DOHH2 (cell line): ENCODE data around the gene KAT6B.

ENCODE experiments used
- H3F3A ChIP-seq: fragments of 200-600 bp; sonication (generic), shearing (Covaris generic); 2 replicates; pipeline ENCODE4 v1.6.0; 2016; ENCODE audit warnings: antibody characterized with exemption, mild to moderate bottlenecking; ENCODE audit not compliant: control insufficient read depth, insufficient read depth
- H3K27ac ChIP-seq: fragments of 200-600 bp; sonication (generic); 2 replicates; pipeline ENCODE4 v1.5.1; 2014; ENCODE audit warnings: low read depth, mild to moderate bottlenecking, low read length, moderate library complexity
- H3K27me3 ChIP-seq: fragments of 200-600 bp; sonication (generic); 2 replicates; pipeline ENCODE4 v1.6.1; 2014; ENCODE audit warnings: mild to moderate bottlenecking, low read length, mixed read lengths; ENCODE audit not compliant: control insufficient read depth
- H3K36me3 ChIP-seq: fragments of 200-600 bp; sonication (generic); 2 replicates; pipeline ENCODE4 v1.6.1; 2014; ENCODE audit warnings: mild to moderate bottlenecking, low read length, moderate library complexity, mixed read lengths; ENCODE audit not compliant: control insufficient read depth
- H3K4me1 ChIP-seq: fragments of 200-600 bp; sonication (generic); 2 replicates; pipeline ENCODE4 v1.6.1; 2014; ENCODE audit warnings: mild to moderate bottlenecking, low read length, mixed read lengths; ENCODE audit not compliant: control insufficient read depth
- H3K4me2 ChIP-seq: fragments of 200-600 bp; sonication (generic); 2 replicates; pipeline ENCODE4 v1.6.0; 2014; ENCODE audit warnings: mild to moderate bottlenecking, low read length, moderate library complexity
- H3K4me3 ChIP-seq: fragments of 200-600 bp; sonication (generic); 2 replicates; pipeline ENCODE4 v1.5.1; 2014; ENCODE audit warnings: mild to moderate bottlenecking, low read length, mixed read lengths
- H3K79me2 ChIP-seq: fragments of 200-600 bp; sonication (generic); 2 replicates; pipeline ENCODE4 v1.6.1; 2014; ENCODE audit warnings: mild to moderate bottlenecking, low read length, mixed read lengths; ENCODE audit not compliant: control insufficient read depth
- H3K9me2 ChIP-seq: fragments of 200-600 bp; sonication (generic); replicated peaks from 2 replicates; pipeline ENCODE4 v1.6.1; 2014; ENCODE audit warnings: mild to moderate bottlenecking, low read length, mixed read lengths; ENCODE audit not compliant: control insufficient read depth
- H3K9me3 ChIP-seq: fragments of 200-600 bp; sonication (generic); 2 replicates; pipeline ENCODE4 v1.6.1; 2014; ENCODE audit warnings: antibody characterized with exemption, low read length, mixed read lengths; ENCODE audit not compliant: control insufficient read depth, insufficient read depth
- H4K20me1 ChIP-seq: fragments of 200-600 bp; sonication (generic); 2 replicates; pipeline ENCODE4 v1.6.0; 2014; ENCODE audit warnings: low read depth, mild to moderate bottlenecking, antibody characterized with exemption, low read length, moderate library complexity; ENCODE audit not compliant: control insufficient read depth, insufficient read depth
- CTCF ChIP-seq: fragments of 200-600 bp; sonication (generic); IDR thresholded peaks from one replicate; pipeline ENCODE4 v1.5.1; 2014; ENCODE audit warnings: antibody characterized with exemption, mild to moderate bottlenecking, low read depth, low read length; ENCODE audit not compliant: poor library complexity, severe bottlenecking
- EZH2phosphoT487 ChIP-seq: fragments of 200-600 bp; sonication (generic); IDR thresholded peaks from 2 replicates; pipeline ENCODE4 v1.6.1; 2017; ENCODE audit warnings: borderline replicate concordance, mild to moderate bottlenecking, antibody characterized with exemption, low read length, moderate library complexity, mixed read lengths

KAT6B gene

GRCh38 chr10:74923556-74923955 is 97.2 kb downstream of the KAT6B start:
- TF ChIP-seq CTCF (no peak), EZH2phosphoT487 (no peak)
- no peaks in the 10 kb centered on the region for H4K20me1 ChIP-seq
- no peaks in the 10 kb centered on the region for H3K36me3 ChIP-seq
- H3K4me3 ChIP-seq, result no peak overlapping the region
- H3K27ac ChIP-seq, result no peak overlapping the region
- H3K9me3 ChIP-seq, result no peaks in the 10 kb centered on the region
- H3K4me2 ChIP-seq, result no peak overlapping the region
- no peaks in the 10 kb centered on the region for H3F3A ChIP-seq
- 0 out of 2 replicates have a peak, but pooled peaks cover 3% of the 10 kb centered on the region for H3K79me2 ChIP-seq
- H3K9me2 ChIP-seq, result no peaks in the 10 kb centered on the region
- no peaks in the 10 kb centered on the region for H3K27me3 ChIP-seq
- no peaks in the 10 kb centered on the region for H3K4me1 ChIP-seq

- Histone ChIP-seq H3K36me3 (no peaks in the 10 kb centered on the region), H3K9me3 (no peaks in the 10 kb centered on the region), H3K4me3 (no peak overlapping the region), H3K9me2 (no peaks in the 10 kb centered on the region), H3F3A (no peaks in the 10 kb centered on the region), H3K27ac (no peak overlapping the region), H3K4me1 (no peaks in the 10 kb centered on the region), H3K4me2 (no peak overlapping the region), H4K20me1 (no peaks in the 10 kb centered on the region), H3K27me3 (no peaks in the 10 kb centered on the region), H3K79me2 (peaks cover 3% of the 10 kb centered on the region; the same call in 1 of the 2 replicates)
- no peak for TF ChIP-seq CTCF
- TF ChIP-seq EZH2phosphoT487, result no peak
Measured at GRCh38 chr10:74924251-74924963, 98.0 kb downstream of the KAT6B start.

GRCh38 chr10:74925291-74925690 is 98.9 kb downstream of the KAT6B start:
- Histone ChIP-seq H3K36me3 (no peaks in the 10 kb centered on the region), H3F3A (no peaks in the 10 kb centered on the region), H3K79me2 (peaks cover 3% of the 10 kb centered on the region; the same call in 1 of the 2 replicates), H3K4me3 (no peak overlapping the region), H4K20me1 (no peaks in the 10 kb centered on the region), H3K27ac (no peak overlapping the region), H3K4me1 (no peaks in the 10 kb centered on the region), H3K4me2 (no peak overlapping the region), H3K9me2 (no peaks in the 10 kb centered on the region), H3K9me3 (no peaks in the 10 kb centered on the region), H3K27me3 (no peaks in the 10 kb centered on the region)
- TF ChIP-seq CTCF (no peak), EZH2phosphoT487 (no peak)
